Measurements from ENCODE around the gene KRTAP9-4.

DNA sequence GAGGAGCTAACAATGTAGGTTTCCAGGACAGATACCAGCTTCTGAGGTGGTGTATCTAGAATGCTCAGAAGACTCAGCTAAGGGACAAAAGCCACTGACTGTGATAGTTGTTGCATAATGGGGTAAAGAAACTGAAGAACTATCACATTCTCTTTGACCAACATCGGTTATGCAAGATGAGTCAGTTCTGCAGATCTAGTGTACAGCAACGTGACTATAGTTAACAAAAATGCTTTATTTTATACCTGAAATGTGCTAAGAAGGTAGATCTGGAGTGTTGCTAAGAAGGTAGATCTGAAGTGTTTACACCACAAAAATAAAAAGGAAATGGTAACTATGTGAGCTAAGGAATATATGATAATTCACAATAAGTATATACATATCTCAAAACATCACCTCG lies 18.2 kb downstream of the KRTAP9-4 start:
- TF ChIP-seq CTCF (IDR thresholded peaks at IDR 0.05) (no peak), POLR2A (IDR thresholded peaks at IDR 0.05) (no peak)
